Astrocyte (in vitro differentiated cells and primary cell): Measurements from ENCODE around the gene TXNDC17. TPM values are rescaled to one million over a fixed set of nuclear protein-coding genes. Genes with fewer than 3 reads are reported as not detected.
"Not testable (repeated sequence)": the region's sequence is repeated elsewhere in the genome, so short reads cannot be mapped to it uniquely, and the experiment has no call there.

Experiments
- DNase-seq: peaks from one replicate; pipeline ENCODE4 v3.0.0-alpha.2; 2010; ENCODE audit warnings: low read depth
- FAIRE-seq: peaks from 2 replicates; lab custom pipeline; 2011; peaks lifted over from hg19 to GRCh38; lab: Jason Lieb, UNC
- H2AFZ ChIP-seq: 2 replicates; pipeline ENCODE4 v1.6.0; 2012; ENCODE audit warnings: low read depth, low read length, inconsistent platforms
- H3K27ac ChIP-seq: 2 replicates; pipeline ENCODE4 v1.5.1; 2011; ENCODE audit warnings: low read depth, low read length, inconsistent platforms
- H3K27me3 ChIP-seq: 2 replicates; pipeline ENCODE4 v1.6.0; 2011; ENCODE audit warnings: low read length, inconsistent platforms; ENCODE audit not compliant: insufficient read depth
- H3K36me3 ChIP-seq: 2 replicates; pipeline ENCODE4 v1.5.1; 2011; ENCODE audit warnings: low read length, inconsistent platforms; ENCODE audit not compliant: insufficient read depth
- H3K4me1 ChIP-seq: 2 replicates; pipeline ENCODE4 v1.5.1; 2011; ENCODE audit warnings: low read length, inconsistent platforms; ENCODE audit not compliant: insufficient read depth
- H3K4me2 ChIP-seq: 2 replicates; pipeline ENCODE4 v1.6.0; 2012; ENCODE audit warnings: low read length, inconsistent platforms
- H3K4me3 ChIP-seq: 2 replicates; pipeline ENCODE4 v1.5.1; 2011; ENCODE audit warnings: low read depth, mild to moderate bottlenecking, low read length, inconsistent platforms; ENCODE audit not compliant: insufficient read depth
- H3K79me2 ChIP-seq: 2 replicates; pipeline ENCODE4 v1.6.0; 2012; ENCODE audit warnings: mild to moderate bottlenecking, low read length, inconsistent platforms; ENCODE audit not compliant: insufficient read depth
- H3K9ac ChIP-seq: 2 replicates; pipeline ENCODE4 v1.6.0; 2012; ENCODE audit warnings: mild to moderate bottlenecking, low read length, inconsistent platforms
- H3K9me3 ChIP-seq: 2 replicates; pipeline ENCODE4 v1.5.1; 2012; ENCODE audit warnings: low read depth, mild to moderate bottlenecking, low read length, inconsistent platforms; ENCODE audit not compliant: insufficient read depth
- H4K20me1 ChIP-seq: 2 replicates; pipeline ENCODE4 v1.6.0; 2012; ENCODE audit warnings: low read length, inconsistent platforms; ENCODE audit not compliant: insufficient read depth
- H3K27ac Mint-ChIP-seq: one replicate; pipeline ENCODE4 v1.8.0; 2021; ENCODE audit warnings: mild to moderate bottlenecking, mixed read lengths; ENCODE audit not compliant: unreplicated experiment
- H3K27me3 Mint-ChIP-seq: one replicate; pipeline ENCODE4 v1.8.0; 2021; ENCODE audit warnings: low read depth, mixed read lengths; ENCODE audit not compliant: unreplicated experiment
- H3K36me3 Mint-ChIP-seq: one replicate; pipeline ENCODE4 v1.8.0; 2021; ENCODE audit warnings: low read depth, mixed read lengths; ENCODE audit not compliant: unreplicated experiment
- H3K4me1 Mint-ChIP-seq: one replicate; pipeline ENCODE4 v1.8.0; 2021; ENCODE audit warnings: low read depth, mixed read lengths; ENCODE audit not compliant: unreplicated experiment
- H3K4me3 Mint-ChIP-seq: one replicate; pipeline ENCODE4 v1.8.0; 2021; ENCODE audit warnings: mild to moderate bottlenecking, moderate library complexity, mixed read lengths; ENCODE audit not compliant: unreplicated experiment
- H3K9me3 Mint-ChIP-seq: one replicate; pipeline ENCODE4 v1.8.0; 2021; ENCODE audit warnings: mild to moderate bottlenecking, mixed read lengths; ENCODE audit not compliant: unreplicated experiment
- CTCF ChIP-seq: IDR thresholded peaks from 2 replicates; pipeline ENCODE4 v1.5.1; 2011; ENCODE audit warnings: low read depth, mild to moderate bottlenecking, inconsistent platforms, low read length, moderate library complexity; ENCODE audit not compliant: insufficient read depth
- EZH2 ChIP-seq: IDR thresholded peaks from 2 replicates; pipeline ENCODE4 v1.6.1; 2012; ENCODE audit warnings: mild to moderate bottlenecking, low read length, inconsistent platforms; ENCODE audit not compliant: insufficient read depth
- total RNA-seq: library from RNA; stranded (reverse); gene quantifications from 2 replicates; pipeline ENCODE4 v1.2.1, GENCODE V29; 2021

The TXNDC17 gene
- total RNA-seq, 1 donor from 2014 or later, result 158 TPM

GRCh38 chr17:6657633-6658287, 16.9 kb downstream of the TXNDC17 start:
- no peaks in the 10 kb centered on the region for H3K9me3 ChIP-seq
- H3K79me2 ChIP-seq, result no peaks in the 10 kb centered on the region
- no peaks in the 10 kb centered on the region for H4K20me1 ChIP-seq
- peaks cover 5% of the 10 kb centered on the region for H3K36me3 Mint-ChIP-seq
- H3K27me3 ChIP-seq, result peaks cover 49% of the 10 kb centered on the region
- no peak overlapping the region for H3K4me3 ChIP-seq
- peaks cover 14% of the 10 kb centered on the region for H3K4me1 Mint-ChIP-seq
- peaks cover 13% of the 10 kb centered on the region for H3K4me1 ChIP-seq
- peaks cover 61% of the 10 kb centered on the region for H3K27me3 Mint-ChIP-seq
- DNase-seq, result no peak
- no peak overlapping the region for H2AFZ ChIP-seq
- H3K27ac ChIP-seq, result no peak overlapping the region
- H3K36me3 ChIP-seq, result no peaks in the 10 kb centered on the region
- no peak overlapping the region for H3K4me2 ChIP-seq
- H3K9me3 Mint-ChIP-seq, result peaks cover 3% of the 10 kb centered on the region
- H3K9ac ChIP-seq, result no peak overlapping the region
- FAIRE-seq, result no peak
- H3K4me3 Mint-ChIP-seq, result peak overlapping the region; percentile 77
- H3K27ac Mint-ChIP-seq, result peak overlapping the region; percentile 12
- no peak for TF ChIP-seq CTCF
- TF ChIP-seq EZH2, result no peak

GRCh38 chr17:6658411-6658810, 17.6 kb downstream of the TXNDC17 start:
- Histone ChIP-seq H3K27me3 (peaks cover 44% of the 10 kb centered on the region), H3K4me1 (peaks cover 13% of the 10 kb centered on the region)
- Mint-ChIP-seq H3K27ac (peak overlapping the region; percentile 27), H3K4me3 (peak overlapping the region; percentile 28), H3K27me3 (peaks cover 59% of the 10 kb centered on the region), H3K4me1 (peaks cover 11% of the 10 kb centered on the region)
- H3K4me3 ChIP-seq, H3K4me2 ChIP-seq, H2AFZ ChIP-seq, H3K36me3 ChIP-seq, FAIRE-seq, H3K27ac ChIP-seq, H3K79me2 ChIP-seq, H3K9ac ChIP-seq, H3K9me3 Mint-ChIP-seq, H3K9me3 ChIP-seq, H3K36me3 Mint-ChIP-seq, H4K20me1 ChIP-seq, DNase-seq: not testable (repeated sequence)

- H3K9ac ChIP-seq, result no peak overlapping the region
- peaks cover 30% of the 10 kb centered on the region for H3K27me3 ChIP-seq
- H3K4me3 ChIP-seq, result no peak overlapping the region
- no peak overlapping the region for H2AFZ ChIP-seq
- no peak for FAIRE-seq
- DNase-seq, result no peak
- H3K9me3 ChIP-seq, result no peaks in the 10 kb centered on the region
- H3K4me2 ChIP-seq, result no peak overlapping the region
- Mint-ChIP-seq H3K9me3 (peaks cover 2% of the 10 kb centered on the region), H3K4me3 (no peak overlapping the region), H3K4me1 (peaks cover 2% of the 10 kb centered on the region), H3K27ac (no peak overlapping the region), H3K36me3 (peaks cover 2% of the 10 kb centered on the region), H3K27me3 (peaks cover 53% of the 10 kb centered on the region)
- H3K36me3 ChIP-seq, result no peaks in the 10 kb centered on the region
- TF ChIP-seq CTCF, result no peak
- no peak for TF ChIP-seq EZH2
- no peak overlapping the region for H3K27ac ChIP-seq
- H3K4me1 ChIP-seq, result peaks cover 5% of the 10 kb centered on the region
- no peaks in the 10 kb centered on the region for H4K20me1 ChIP-seq
- no peaks in the 10 kb centered on the region for H3K79me2 ChIP-seq
These were observed 19.2 kb downstream of the TXNDC17 start for GRCh38 chr17:6660101-6660500.
